Gastroesophageal sphincter (tissue), 3 donors: ENCODE measurements around the gene VSTM2B.

Experiments
- CTCF ChIP-seq, 4 experiments: fragments of 200-600 bp in 2 of 4; fragments of 450-650 bp in 2 of 4; sonication (generic) in 1 of 4; IDR thresholded peaks; one replicate each; pipeline ENCODE4 v1.5.1; 2017 to 2019; ENCODE audit warnings: antibody characterized with exemption in 4 of 4, mild to moderate bottlenecking in 2 of 4, moderate library complexity in 2 of 4
- POLR2A ChIP-seq, 2 donors: fragments of 450-650 bp; IDR thresholded peaks; one replicate each; pipeline ENCODE4 v1.6.1; 2017; ENCODE audit warnings: antibody characterized with exemption in 2 of 2, mild to moderate bottlenecking in 2 of 2, moderate library complexity in 1 of 2
- POLR2AphosphoS5 ChIP-seq: sonication (generic); formaldehyde crosslinking; IDR thresholded peaks from one replicate; pipeline ENCODE4 v1.6.1; 2017; ENCODE audit warnings: antibody characterized with exemption

DNA sequence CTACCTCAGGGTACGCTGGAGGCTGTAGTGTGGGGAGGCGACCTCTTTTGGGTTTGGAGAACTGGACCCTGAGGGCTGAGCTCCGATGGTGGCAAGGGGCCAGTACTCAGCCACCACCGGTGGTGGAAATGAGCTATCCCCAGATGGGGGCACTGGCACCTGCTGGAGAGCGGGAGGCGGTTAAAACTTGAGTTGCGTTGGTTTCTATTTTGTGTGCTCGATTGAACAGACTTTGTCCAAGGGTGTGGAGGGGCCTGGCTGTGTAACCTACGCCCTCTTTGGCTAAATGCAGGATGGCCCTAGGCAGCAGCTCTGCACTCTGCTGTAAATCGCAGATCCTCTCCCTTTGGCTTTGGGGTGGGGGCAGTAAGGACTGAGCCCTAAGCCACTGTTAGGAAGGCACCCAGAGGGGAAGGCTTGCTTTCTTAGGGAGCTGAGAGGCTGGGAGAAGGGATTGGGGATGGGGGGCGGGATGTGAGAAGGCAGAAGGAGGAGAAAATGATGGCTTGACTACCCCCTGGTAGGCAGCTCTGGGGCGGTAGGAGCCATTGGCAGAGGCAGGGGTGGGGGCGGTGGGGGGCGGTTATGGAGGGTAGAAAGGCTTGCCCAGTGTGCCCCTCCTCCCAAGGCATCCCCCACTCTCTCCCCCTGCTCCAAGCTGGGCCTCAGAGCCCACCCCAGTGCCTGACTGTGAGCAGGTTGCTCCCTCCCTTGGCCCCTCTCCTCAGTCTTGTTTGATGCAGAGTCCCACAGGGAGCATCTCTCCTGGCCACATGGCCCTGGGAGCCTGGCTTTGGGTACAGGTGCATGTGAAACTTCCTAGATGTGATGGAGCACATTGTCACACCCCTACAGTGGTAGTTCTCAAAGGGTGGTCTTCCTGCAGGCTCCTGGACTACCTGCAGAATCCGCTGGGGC is 5.0 kb downstream of the VSTM2B start:
- no peak for TF ChIP-seq POLR2AphosphoS5
- TF ChIP-seq CTCF (IDR thresholded peaks at IDR 0.05): no peak
- TF ChIP-seq POLR2A (IDR thresholded peaks at IDR 0.05): no peak
